NCI-H748 (cell line): ENCODE data around the gene COQ2.
"Not testable (repeated sequence)": the region's sequence is repeated elsewhere in the genome, so short reads cannot be mapped to it uniquely, and the experiment has no call there.

Experiments
- DNase-seq: peaks from one replicate; lab custom pipeline; 2025; ENCODE audit not compliant: unreplicated experiment; lab: John Stamatoyannopoulos, UW

The COQ2 gene

DNA sequence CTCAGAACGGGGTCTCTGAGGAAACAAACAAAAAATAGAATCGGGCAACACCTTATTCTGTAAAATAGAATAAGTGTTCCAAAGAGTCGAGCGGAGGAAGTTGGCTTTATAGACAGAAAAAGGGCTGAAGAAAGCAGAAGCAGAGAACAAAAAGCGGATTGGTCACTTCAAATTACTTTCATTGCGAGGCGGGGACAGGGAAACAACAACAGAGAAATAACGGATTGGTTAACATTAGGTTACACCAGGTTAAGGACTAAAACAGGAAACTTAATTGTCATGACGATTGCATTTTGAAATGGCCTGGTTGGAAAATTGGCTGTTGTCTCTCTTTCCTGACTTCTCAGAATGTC is 433 bp upstream of the COQ2 start:
- no peak for DNase-seq

DNA sequence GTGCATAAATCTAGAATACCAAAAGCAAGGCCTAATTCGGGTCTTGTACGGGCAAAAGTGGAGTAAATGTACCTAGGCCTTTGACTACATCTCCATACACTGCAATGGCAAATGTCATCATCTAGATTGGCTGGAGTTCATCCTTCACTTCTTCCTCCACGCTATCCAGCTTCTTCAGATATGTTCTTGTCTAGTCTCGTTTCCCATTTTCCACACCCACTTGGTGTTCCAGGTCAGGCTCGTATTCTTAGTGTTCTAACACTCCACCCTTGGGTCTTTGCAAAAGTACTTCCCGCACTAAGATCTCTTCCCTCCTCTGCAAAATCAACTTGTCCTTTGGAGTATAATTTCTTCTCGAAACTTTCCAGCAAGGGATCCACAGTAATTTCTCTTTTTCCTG is 1.4 kb downstream of the COQ2 start:
- DNase-seq, result no peak

DNA sequence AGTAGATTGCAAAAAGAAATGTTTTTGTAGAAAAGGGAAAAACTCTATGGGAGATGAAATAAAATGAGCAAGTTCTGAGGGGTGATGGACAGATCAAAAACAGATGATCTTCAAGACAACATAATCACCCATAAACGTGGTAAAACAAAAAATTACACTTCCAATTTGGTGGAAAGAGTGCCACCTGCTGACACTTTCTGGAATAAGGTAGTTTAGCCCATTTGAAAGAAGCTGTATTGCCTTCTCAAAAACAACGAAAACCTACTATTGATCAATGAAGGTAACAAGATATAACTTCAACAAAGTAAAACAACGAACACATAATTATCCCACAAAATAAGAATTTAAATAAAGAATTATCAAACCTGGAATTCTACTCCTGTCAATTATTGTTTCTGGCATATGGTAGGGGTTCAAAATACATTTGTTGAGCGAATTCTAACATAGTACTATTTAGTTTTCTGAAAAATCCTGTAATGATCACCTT is 2.5 kb downstream of the COQ2 start:
- DNase-seq, result peak; percentile 58

GRCh38 chr4:83281307-83281706 is 3.3 kb downstream of the COQ2 start:
- DNase-seq, result no peak

- no peak for DNase-seq
Measured at GRCh38 chr4:83276299-83277040, 8.1 kb downstream of the COQ2 start.

GRCh38 chr4:83273926-83274325 is 10.7 kb downstream of the COQ2 start:
- DNase-seq, result not testable (repeated sequence)

- DNase-seq, result no peak
Measured at GRCh38 chr4:83272900-83273299, 11.7 kb downstream of the COQ2 start.

GRCh38 chr4:83269256-83269655 is 15.3 kb downstream of the COQ2 start:
- no peak for DNase-seq

GRCh38 chr4:83268491-83268890 is 16.1 kb downstream of the COQ2 start:
- DNase-seq, result no peak

- DNase-seq, result no peak
Measured at GRCh38 chr4:83267830-83268475, 16.6 kb downstream of the COQ2 start.

DNA sequence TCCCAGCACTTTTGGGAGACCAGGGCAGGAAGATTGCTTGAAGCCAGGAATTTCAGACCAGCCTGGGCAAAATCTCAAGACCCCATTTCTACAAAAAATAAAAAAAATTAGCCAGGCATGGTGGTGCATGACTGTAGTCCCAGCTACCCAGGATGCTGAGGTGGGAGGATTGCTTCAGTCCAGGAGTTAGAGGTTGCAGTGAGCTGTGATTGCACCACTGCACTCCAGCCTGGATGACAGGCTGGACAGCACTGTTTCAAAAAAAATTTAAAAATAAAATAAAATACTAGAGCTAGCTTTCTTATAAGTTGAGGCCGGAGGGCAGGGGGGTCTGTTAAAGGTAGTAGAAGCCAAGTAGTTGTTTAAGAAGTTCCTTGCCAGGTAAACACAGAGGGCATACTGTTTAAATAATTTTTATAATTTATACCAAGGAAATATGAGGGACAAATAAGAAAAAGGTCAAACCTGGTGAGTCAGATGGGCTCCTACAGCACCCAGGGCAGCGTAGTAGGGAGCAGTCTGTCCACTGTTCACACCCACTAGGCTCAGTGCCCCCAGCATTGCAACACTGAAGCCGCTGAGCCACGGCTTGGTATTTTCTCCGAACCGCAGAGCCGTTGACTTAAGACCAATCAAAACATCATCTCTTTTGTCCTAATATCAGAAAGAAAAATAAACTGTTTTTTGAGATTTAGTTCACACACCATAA is 17.3 kb downstream of the COQ2 start:
- DNase-seq, result no peak

DNA sequence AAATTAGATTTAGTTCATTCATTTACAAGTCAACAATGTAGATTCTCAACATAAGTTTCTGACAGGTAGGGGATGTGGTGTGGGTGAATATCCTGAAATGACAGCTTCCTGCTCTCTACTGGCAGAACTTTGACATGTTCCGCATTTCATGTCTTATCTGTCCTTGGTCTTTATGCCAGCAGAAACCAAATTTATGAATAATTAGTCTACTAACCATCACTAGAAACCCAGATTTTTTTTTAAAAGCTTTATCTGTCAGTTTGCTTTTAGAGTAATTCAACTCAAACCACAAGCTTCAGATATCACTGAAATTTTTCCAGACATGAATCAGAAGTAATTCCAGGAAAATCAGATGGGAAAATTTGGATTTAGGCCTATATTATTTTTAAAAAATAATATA is 17.9 kb downstream of the COQ2 start:
- DNase-seq, result no peak

DNA sequence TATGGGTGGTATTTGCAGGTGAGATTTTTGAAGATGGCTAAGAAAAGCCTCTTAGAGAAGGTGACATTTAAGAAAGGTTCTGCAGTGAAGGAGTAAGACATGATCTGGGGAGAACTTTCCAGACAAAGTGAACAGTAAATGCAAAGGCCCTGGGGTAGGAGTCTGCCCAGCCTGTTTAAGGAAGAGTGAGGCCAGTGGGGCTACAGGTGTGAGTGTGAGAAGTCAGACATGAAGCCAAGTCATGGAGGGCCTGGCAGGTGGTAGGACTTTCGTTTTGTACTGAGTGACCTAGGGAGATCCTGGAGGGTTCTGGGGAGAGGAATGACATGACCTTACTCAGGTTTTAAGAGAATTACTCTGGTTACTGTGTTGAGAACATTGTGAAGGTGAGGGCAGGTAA is 21.5 kb downstream of the COQ2 start:
- DNase-seq, result no peak

GRCh38 chr4:83262682-83263081 is 21.9 kb downstream of the COQ2 start:
- DNase-seq, result no peak

DNA sequence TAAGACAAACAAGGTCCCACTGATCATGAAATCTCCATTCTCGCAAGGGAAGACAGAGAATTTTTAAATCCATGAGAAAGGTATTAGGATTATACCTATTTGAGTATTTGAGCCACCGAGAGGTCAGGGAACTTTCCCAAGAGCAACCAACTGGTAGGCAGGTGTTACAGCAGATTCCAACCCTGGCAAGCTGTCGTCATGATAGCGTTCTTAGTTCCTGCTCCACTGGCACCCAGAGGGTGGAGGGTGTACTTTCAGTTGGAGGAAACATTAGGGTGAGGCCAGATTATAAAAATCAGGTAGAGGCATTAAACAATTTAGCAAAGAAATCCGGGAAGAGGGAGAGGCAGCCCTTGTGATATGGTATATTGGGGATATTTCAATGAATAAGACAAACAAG is 23.3 kb downstream of the COQ2 start:
- DNase-seq, result no peak

GRCh38 chr4:83259586-83259985 is 25.0 kb downstream of the COQ2 start:
- no peak for DNase-seq

GRCh38 chr4:83258461-83258860 is 26.1 kb downstream of the COQ2 start:
- no peak for DNase-seq

- no peak for DNase-seq
Measured at GRCh38 chr4:83257811-83258210, 26.8 kb downstream of the COQ2 start.

DNA sequence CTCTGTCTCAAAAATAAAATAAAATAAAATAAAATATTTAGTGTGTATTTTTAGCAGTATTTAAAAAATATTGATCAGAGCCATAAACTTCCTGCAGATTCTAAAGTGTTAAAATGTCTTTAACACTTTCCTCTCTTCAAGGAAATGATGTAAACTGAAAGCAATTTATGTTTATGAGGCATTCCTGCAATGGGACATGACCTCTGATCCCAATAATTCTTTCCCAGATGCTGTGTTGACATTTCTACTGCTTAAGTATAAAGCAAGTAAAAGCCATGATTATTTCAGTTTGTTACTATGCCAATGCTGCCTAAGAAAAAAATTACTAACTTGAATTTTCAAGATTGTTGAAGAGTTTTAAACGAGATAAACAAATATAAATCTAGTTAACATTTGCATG is 29.0 kb downstream of the COQ2 start:
- no peak for DNase-seq

- DNase-seq, result peak; percentile 72
Measured at GRCh38 chr4:83252782-83253405, 31.7 kb downstream of the COQ2 start.

- no peak for DNase-seq
Measured at GRCh38 chr4:83251447-83251830, 33.2 kb downstream of the COQ2 start.
